ENCODE results near the gene SLCO1A2. TPM values are rescaled to one million over a fixed set of nuclear protein-coding genes. Genes with fewer than 3 reads are reported as not detected.

The SLCO1A2 gene
- total and polyA plus RNA-seq, 2 experiments from 2014 or later, result 10.2 to 10.8 TPM

DNA sequence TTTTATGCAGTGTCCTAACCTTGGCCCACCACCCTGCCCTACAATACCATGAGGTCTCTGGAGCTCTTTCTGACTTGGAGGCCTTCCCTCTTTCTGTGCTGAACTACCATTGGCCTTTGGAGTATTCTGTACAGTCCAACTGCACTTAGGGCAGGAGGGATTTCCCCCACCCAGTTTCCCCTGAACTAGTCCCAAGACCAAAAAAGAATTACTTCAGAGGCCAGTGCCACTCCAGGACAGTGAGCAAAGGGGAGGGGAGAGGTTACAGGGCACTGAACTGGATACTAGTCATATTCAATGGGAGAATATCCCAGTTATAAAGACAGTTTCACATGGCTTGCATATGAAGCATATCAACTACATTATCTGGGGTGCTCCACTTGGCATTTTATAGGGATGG is 6.1 kb downstream of the SLCO1A2 start:
- no peak for DNase-seq (ENCODE audit: low spot score)
- peaks cover 32% of the 10 kb centered on the region; the same call in 1 of the 2 replicates for H3K36me3 ChIP-seq (ENCODE audit: insufficient read depth)
- H4K20me1 ChIP-seq (replicated peaks; ENCODE audit: insufficient read depth), result no peaks in the 10 kb centered on the region
- H3F3A ChIP-seq (replicated peaks; ENCODE audit: low read depth), result no peaks in the 10 kb centered on the region
- no peaks in the 10 kb centered on the region for H3K79me2 ChIP-seq (replicated peaks; ENCODE audit: insufficient read depth)
- H2AFZ ChIP-seq, result no peak overlapping the region
- H3K9me3 Mint-ChIP-seq, result peaks cover 72% of the 10 kb centered on the region
- H3K4me3 ChIP-seq, result no peak overlapping the region
- H3K27ac ChIP-seq (ENCODE audit: low read depth), result no peak overlapping the region
- TF ChIP-seq JUNB (IDR thresholded peaks at IDR 0.05; ENCODE audit: unreplicated experiment), result no peak
- TF ChIP-seq, protein P1, sequence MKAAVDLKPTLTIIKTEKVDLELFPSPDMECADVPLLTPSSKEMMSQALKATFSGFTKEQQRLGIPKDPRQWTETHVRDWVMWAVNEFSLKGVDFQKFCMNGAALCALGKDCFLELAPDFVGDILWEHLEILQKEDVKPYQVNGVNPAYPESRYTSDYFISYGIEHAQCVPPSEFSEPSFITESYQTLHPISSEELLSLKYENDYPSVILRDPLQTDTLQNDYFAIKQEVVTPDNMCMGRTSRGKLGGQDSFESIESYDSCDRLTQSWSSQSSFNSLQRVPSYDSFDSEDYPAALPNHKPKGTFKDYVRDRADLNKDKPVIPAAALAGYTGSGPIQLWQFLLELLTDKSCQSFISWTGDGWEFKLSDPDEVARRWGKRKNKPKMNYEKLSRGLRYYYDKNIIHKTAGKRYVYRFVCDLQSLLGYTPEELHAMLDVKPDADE (IDR thresholded peaks at IDR 0.05), result no peak
- TF ChIP-seq CREB1 (CRISPR knock-in tag; IDR thresholded peaks at IDR 0.05; ENCODE audit: low read depth), result no peak
- TF ChIP-seq, protein P2, sequence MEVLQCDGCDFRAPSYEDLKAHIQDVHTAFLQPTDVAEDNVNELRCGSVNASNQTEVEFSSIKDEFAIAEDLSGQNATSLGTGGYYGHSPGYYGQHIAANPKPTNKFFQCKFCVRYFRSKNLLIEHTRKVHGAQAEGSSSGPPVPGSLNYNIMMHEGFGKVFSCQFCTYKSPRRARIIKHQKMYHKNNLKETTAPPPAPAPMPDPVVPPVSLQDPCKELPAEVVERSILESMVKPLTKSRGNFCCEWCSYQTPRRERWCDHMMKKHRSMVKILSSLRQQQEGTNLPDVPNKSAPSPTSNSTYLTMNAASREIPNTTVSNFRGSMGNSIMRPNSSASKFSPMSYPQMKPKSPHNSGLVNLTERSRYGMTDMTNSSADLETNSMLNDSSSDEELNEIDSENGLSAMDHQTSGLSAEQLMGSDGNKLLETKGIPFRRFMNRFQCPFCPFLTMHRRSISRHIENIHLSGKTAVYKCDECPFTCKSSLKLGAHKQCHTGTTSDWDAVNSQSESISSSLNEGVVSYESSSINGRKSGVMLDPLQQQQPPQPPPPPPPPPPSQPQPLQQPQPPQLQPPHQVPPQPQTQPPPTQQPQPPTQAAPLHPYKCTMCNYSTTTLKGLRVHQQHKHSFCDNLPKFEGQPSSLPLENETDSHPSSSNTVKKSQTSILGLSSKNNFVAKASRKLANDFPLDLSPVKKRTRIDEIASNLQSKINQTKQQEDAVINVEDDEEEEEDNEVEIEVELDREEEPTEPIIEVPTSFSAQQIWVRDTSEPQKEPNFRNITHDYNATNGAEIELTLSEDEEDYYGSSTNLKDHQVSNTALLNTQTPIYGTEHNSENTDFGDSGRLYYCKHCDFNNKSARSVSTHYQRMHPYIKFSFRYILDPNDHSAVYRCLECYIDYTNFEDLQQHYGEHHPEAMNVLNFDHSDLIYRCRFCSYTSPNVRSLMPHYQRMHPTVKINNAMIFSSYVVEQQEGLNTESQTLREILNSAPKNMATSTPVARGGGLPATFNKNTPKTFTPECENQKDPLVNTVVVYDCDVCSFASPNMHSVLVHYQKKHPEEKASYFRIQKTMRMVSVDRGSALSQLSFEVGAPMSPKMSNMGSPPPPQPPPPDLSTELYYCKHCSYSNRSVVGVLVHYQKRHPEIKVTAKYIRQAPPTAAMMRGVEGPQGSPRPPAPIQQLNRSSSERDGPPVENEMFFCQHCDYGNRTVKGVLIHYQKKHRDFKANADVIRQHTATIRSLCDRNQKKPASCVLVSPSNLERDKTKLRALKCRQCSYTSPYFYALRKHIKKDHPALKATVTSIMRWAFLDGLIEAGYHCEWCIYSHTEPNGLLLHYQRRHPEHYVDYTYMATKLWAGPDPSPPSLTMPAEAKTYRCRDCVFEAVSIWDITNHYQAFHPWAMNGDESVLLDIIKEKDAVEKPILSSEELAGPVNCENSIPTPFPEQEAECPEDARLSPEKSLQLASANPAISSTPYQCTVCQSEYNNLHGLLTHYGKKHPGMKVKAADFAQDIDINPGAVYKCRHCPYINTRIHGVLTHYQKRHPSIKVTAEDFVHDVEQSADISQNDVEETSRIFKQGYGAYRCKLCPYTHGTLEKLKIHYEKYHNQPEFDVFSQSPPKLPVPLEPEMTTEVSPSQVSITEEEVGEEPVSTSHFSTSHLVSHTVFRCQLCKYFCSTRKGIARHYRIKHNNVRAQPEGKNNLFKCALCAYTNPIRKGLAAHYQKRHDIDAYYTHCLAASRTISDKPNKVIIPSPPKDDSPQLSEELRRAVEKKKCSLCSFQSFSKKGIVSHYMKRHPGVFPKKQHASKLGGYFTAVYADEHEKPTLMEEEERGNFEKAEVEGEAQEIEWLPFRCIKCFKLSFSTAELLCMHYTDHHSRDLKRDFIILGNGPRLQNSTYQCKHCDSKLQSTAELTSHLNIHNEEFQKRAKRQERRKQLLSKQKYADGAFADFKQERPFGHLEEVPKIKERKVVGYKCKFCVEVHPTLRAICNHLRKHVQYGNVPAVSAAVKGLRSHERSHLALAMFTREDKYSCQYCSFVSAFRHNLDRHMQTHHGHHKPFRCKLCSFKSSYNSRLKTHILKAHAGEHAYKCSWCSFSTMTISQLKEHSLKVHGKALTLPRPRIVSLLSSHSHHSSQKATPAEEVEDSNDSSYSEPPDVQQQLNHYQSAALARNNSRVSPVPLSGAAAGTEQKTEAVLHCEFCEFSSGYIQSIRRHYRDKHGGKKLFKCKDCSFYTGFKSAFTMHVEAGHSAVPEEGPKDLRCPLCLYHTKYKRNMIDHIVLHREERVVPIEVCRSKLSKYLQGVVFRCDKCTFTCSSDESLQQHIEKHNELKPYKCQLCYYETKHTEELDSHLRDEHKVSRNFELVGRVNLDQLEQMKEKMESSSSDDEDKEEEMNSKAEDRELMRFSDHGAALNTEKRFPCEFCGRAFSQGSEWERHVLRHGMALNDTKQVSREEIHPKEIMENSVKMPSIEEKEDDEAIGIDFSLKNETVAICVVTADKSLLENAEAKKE (CRISPR knock-in tag; IDR thresholded peaks at IDR 0.05), result no peak
- TF ChIP-seq, protein P3, sequence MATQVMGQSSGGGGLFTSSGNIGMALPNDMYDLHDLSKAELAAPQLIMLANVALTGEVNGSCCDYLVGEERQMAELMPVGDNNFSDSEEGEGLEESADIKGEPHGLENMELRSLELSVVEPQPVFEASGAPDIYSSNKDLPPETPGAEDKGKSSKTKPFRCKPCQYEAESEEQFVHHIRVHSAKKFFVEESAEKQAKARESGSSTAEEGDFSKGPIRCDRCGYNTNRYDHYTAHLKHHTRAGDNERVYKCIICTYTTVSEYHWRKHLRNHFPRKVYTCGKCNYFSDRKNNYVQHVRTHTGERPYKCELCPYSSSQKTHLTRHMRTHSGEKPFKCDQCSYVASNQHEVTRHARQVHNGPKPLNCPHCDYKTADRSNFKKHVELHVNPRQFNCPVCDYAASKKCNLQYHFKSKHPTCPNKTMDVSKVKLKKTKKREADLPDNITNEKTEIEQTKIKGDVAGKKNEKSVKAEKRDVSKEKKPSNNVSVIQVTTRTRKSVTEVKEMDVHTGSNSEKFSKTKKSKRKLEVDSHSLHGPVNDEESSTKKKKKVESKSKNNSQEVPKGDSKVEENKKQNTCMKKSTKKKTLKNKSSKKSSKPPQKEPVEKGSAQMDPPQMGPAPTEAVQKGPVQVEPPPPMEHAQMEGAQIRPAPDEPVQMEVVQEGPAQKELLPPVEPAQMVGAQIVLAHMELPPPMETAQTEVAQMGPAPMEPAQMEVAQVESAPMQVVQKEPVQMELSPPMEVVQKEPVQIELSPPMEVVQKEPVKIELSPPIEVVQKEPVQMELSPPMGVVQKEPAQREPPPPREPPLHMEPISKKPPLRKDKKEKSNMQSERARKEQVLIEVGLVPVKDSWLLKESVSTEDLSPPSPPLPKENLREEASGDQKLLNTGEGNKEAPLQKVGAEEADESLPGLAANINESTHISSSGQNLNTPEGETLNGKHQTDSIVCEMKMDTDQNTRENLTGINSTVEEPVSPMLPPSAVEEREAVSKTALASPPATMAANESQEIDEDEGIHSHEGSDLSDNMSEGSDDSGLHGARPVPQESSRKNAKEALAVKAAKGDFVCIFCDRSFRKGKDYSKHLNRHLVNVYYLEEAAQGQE (IDR thresholded peaks at IDR 0.05; ENCODE audit: unreplicated experiment), result no peak
- TF ChIP-seq ZNF331 (CRISPR knock-in tag; IDR thresholded peaks at IDR 0.05; ENCODE audit: low read depth), result no peak
- no peak for TF ChIP-seq STAT1 (IDR thresholded peaks at IDR 0.05; ENCODE audit: unreplicated experiment)
- H3K4me1 ChIP-seq (ENCODE audit: insufficient read depth), result peaks cover 14% of the 10 kb centered on the region
- no peak overlapping the region for H3K4me2 ChIP-seq
- peaks cover 2% of the 10 kb centered on the region for H3K27me3 Mint-ChIP-seq (ENCODE audit: insufficient read depth, low read depth, poor library complexity)
- no peaks in the 10 kb centered on the region for H3K27me3 ChIP-seq (ENCODE audit: insufficient read depth)
- no peaks in the 10 kb centered on the region; the same call in 1 of the 2 replicates for H3K9me2 ChIP-seq (ENCODE audit: insufficient read depth)
- H3K4me1 Mint-ChIP-seq, result peaks cover 17% of the 10 kb centered on the region
- ATAC-seq, result no peak
- H3K36me3 Mint-ChIP-seq (ENCODE audit: low read depth), result peaks cover 71% of the 10 kb centered on the region
- H3K27ac Mint-ChIP-seq, result no peak overlapping the region
- no peak overlapping the region for H3K4me3 Mint-ChIP-seq

Measured in GM23338 (cell line).